ENCODE data around the gene OSTN.

Gene OSTN

GRCh38 chr3:191280111-191280510, 81.1 kb downstream of the OSTN start:
- TF ChIP-seq NFIC (IDR thresholded peaks at IDR 0.05) = no peak
- TF ChIP-seq TAF1 (IDR thresholded peaks at IDR 0.05; ENCODE audit: low read depth) = no peak
- no peak for TF ChIP-seq RAD21 (IDR thresholded peaks at IDR 0.05; ENCODE audit: low read depth)
- no peak for TF ChIP-seq CREB1 (IDR thresholded peaks at IDR 0.05; ENCODE audit: low read depth)
- TF ChIP-seq TEAD4 (IDR thresholded peaks at IDR 0.05) = no peak
- TF ChIP-seq USF1 (IDR thresholded peaks at IDR 0.05) = no peak
- no peak for TF ChIP-seq FOXM1 (IDR thresholded peaks at IDR 0.05; ENCODE audit: borderline replicate concordance, low read depth)
- no peak for TF ChIP-seq MAX (IDR thresholded peaks at IDR 0.05)
- no peak for TF ChIP-seq REST (IDR thresholded peaks at IDR 0.05; ENCODE audit: low read depth)
- TF ChIP-seq EGR1 (IDR thresholded peaks at IDR 0.05) = no peak
- no peak for TF ChIP-seq EP300 (IDR thresholded peaks at IDR 0.05; ENCODE audit: borderline replicate concordance)
- TF ChIP-seq CEBPB (IDR thresholded peaks at IDR 0.05) = no peak
- no peak for TF ChIP-seq TCF12 (IDR thresholded peaks at IDR 0.05; ENCODE audit: low read depth)

GRCh38 chr3:191280882-191281281, 81.8 kb downstream of the OSTN start:
- no peak for TF ChIP-seq EGR1 (IDR thresholded peaks at IDR 0.05)
- TF ChIP-seq REST (IDR thresholded peaks at IDR 0.05; ENCODE audit: low read depth) = no peak
- no peak for TF ChIP-seq YY1 (IDR thresholded peaks at IDR 0.05; ENCODE audit: low read depth)
- TF ChIP-seq TEAD4 (IDR thresholded peaks at IDR 0.05) = no peak
- no peak for TF ChIP-seq USF1 (IDR thresholded peaks at IDR 0.05)
- no peak for TF ChIP-seq CREB1 (IDR thresholded peaks at IDR 0.05; ENCODE audit: low read depth)
- TF ChIP-seq TCF12 (IDR thresholded peaks at IDR 0.05; ENCODE audit: low read depth) = no peak
- no peak for TF ChIP-seq TAF1 (IDR thresholded peaks at IDR 0.05; ENCODE audit: low read depth)
- no peak for TF ChIP-seq NFIC (IDR thresholded peaks at IDR 0.05)
- TF ChIP-seq FOXM1 (IDR thresholded peaks at IDR 0.05; ENCODE audit: borderline replicate concordance, low read depth) = no peak
- no peak for TF ChIP-seq CEBPB (IDR thresholded peaks at IDR 0.05)
- TF ChIP-seq MAX (IDR thresholded peaks at IDR 0.05) = no peak
- TF ChIP-seq EP300 (IDR thresholded peaks at IDR 0.05; ENCODE audit: borderline replicate concordance) = no peak
- TF ChIP-seq RAD21 (IDR thresholded peaks at IDR 0.05; ENCODE audit: low read depth) = no peak
- TF ChIP-seq ZBTB7A (IDR thresholded peaks at IDR 0.05; ENCODE audit: low read depth) = no peak

- no peak for TF ChIP-seq EP300 (IDR thresholded peaks at IDR 0.05; ENCODE audit: borderline replicate concordance)
- no peak for TF ChIP-seq TCF12 (IDR thresholded peaks at IDR 0.05; ENCODE audit: low read depth)
- no peak for TF ChIP-seq TAF1 (IDR thresholded peaks at IDR 0.05; ENCODE audit: low read depth)
- no peak for TF ChIP-seq MAX (IDR thresholded peaks at IDR 0.05)
- TF ChIP-seq RAD21 (IDR thresholded peaks at IDR 0.05; ENCODE audit: low read depth) = no peak
- no peak for TF ChIP-seq REST (IDR thresholded peaks at IDR 0.05; ENCODE audit: low read depth)
- TF ChIP-seq NFIC (IDR thresholded peaks at IDR 0.05) = no peak
- TF ChIP-seq YY1 (IDR thresholded peaks at IDR 0.05; ENCODE audit: low read depth) = no peak
- TF ChIP-seq EGR1 (IDR thresholded peaks at IDR 0.05) = no peak
- no peak for TF ChIP-seq TEAD4 (IDR thresholded peaks at IDR 0.05)
- TF ChIP-seq ZBTB7A (IDR thresholded peaks at IDR 0.05; ENCODE audit: low read depth) = no peak
- TF ChIP-seq CREB1 (IDR thresholded peaks at IDR 0.05; ENCODE audit: low read depth) = no peak
- no peak for TF ChIP-seq FOXM1 (IDR thresholded peaks at IDR 0.05; ENCODE audit: borderline replicate concordance, low read depth)
- TF ChIP-seq USF1 (IDR thresholded peaks at IDR 0.05) = no peak
- TF ChIP-seq CEBPB (IDR thresholded peaks at IDR 0.05) = no peak
These were observed 83.5 kb downstream of the OSTN start for GRCh38 chr3:191282251-191283185.

All from Ishikawa (cell line).